ENCODE measurements around the gene SLC19A1.
A peak's percentile ranks its signal among the peaks of the same experiment; 100 is the strongest.

The SLC19A1 gene

GRCh38 chr21:45543710-45544448 is 1.6 kb upstream of the SLC19A1 start:
- no peak for DNase-seq

- DNase-seq: no peak
Observed at GRCh38 chr21:45543371-45543709, 1.1 kb upstream of the SLC19A1 start.

GRCh38 chr21:45542667-45543370 is 579 bp upstream of the SLC19A1 start:
- DNase-seq: no peak

GRCh38 chr21:45541221-45542039 is 810 bp downstream of the SLC19A1 start:
- DNase-seq: peak; percentile 79

- DNase-seq: no peak
Observed at GRCh38 chr21:45540601-45540970, 1.7 kb downstream of the SLC19A1 start.

GRCh38 chr21:45539796-45540600 is 2.2 kb downstream of the SLC19A1 start:
- no peak for DNase-seq

- DNase-seq: no peak
Observed at GRCh38 chr21:45539046-45539795, 3.0 kb downstream of the SLC19A1 start.

- no peak for DNase-seq
Observed at GRCh38 chr21:45538381-45539045, 3.7 kb downstream of the SLC19A1 start.

- no peak for DNase-seq
Observed at GRCh38 chr21:45537746-45538291, 4.4 kb downstream of the SLC19A1 start.

GRCh38 chr21:45537111-45537745 is 5.0 kb downstream of the SLC19A1 start:
- DNase-seq: no peak

GRCh38 chr21:45536301-45537081 is 5.7 kb downstream of the SLC19A1 start:
- DNase-seq: no peak

- no peak for DNase-seq
Observed at GRCh38 chr21:45535341-45536081, 6.7 kb downstream of the SLC19A1 start.

- no peak for DNase-seq
Observed at GRCh38 chr21:45534636-45535331, 7.5 kb downstream of the SLC19A1 start.

GRCh38 chr21:45533846-45534635 is 8.2 kb downstream of the SLC19A1 start:
- DNase-seq: no peak

GRCh38 chr21:45533361-45533845 is 8.8 kb downstream of the SLC19A1 start:
- no peak for DNase-seq

- DNase-seq: no peak
Observed at GRCh38 chr21:45532826-45533360, 9.3 kb downstream of the SLC19A1 start.

Data from CD4-positive, alpha-beta T cell treated with Interleukin-12 subunit alpha and Interleukin-12 subunit beta, for 1 hour (primary cell).